ENCODE data around the gene ENTPD7.
A peak's percentile ranks its signal among the peaks of the same experiment; 100 is the strongest.
"Not testable (repeated sequence)": the region's sequence is repeated elsewhere in the genome, so short reads cannot be mapped to it uniquely, and the experiment has no call there.

ENTPD7 gene

DNA sequence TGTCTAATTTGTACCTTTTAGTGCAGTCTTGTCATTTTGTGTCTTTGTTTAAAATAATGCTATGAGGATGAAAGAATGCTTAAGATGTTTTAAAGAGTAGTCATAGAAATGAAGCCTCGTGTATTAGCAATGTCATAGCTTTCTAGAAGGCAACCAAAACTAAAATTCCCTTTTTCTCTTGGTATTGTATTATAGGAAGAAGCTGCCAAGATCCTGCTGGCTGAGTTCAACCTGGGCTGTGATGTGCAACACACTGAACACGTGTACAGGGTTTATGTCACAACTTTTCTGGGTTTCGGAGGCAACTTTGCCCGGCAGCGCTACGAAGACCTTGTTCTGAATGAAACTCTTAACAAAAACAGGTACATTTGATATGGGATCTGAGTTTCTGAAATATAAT is 36.5 kb downstream of the ENTPD7 start:
- no peak for DNase-seq

DNA sequence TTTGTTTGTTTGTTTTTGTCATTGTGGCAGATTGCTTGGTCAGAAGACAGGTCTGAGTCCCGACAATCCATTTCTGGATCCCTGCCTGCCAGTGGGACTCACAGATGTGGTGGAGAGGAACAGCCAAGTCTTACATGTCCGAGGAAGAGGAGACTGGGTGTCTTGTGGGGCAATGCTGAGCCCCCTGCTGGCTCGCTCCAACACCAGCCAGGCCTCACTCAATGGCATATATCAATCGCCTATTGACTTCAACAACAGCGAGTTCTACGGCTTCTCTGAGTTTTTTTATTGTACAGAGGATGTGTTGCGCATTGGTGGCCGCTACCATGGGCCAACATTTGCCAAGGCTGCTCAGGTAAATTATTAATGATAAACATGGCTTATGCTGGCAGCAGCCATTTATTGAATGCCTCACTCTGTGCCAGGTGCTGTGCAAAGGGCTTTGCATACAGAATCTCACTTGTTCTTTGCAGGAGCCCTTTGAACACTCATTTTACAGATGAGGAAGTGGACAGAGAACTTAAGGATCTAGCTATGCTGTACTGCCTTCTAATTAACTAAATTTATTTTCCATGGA is 39.3 kb downstream of the ENTPD7 start:
- no peak for DNase-seq

DNA sequence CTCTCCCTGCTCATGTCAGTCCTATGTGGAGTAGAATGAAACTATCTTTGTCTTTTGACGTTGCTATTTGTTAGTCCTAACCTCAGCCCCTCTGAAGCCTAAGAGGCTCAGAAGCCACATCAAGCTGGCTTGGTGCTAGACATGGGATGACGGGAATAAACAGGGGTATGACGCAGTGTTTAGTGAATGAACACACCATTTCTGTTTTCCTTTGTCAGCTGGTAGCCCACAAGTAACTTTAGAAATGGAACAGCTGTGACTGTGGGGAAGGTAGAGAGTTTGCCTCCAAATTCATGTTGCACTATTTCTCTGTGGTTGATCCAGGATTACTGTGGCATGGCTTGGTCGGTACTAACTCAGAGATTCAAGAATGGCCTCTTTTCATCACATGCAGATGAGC is 41.3 kb downstream of the ENTPD7 start:
- no peak for DNase-seq

DNA sequence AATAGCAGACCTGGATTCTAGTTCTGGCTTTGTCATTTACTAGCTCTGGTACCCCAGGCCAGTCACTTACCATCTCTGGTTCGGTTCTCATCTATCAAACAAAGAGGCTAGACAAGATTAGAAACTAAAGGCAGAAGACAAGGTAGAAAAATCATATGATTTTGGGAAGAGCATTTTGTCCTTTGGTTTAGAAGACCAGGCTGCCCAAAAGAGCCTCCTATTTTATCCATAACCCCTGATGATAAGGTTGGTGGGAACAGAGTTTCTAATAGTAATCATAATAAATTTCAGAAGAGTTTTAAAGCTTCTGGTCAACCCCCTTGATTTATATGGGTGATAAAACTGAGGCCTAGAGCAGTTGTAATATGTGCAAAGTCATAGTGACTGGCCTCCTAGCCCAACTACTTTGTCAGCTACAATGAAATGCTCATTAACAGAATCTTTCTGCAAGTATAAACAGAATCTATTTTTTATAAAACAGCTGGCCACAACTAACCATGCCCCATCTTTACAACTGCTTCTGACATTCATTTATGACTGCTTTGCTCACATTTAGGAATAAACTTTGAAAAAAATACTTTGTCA is 49.2 kb downstream of the ENTPD7 start:
- DNase-seq: no peak

DNA sequence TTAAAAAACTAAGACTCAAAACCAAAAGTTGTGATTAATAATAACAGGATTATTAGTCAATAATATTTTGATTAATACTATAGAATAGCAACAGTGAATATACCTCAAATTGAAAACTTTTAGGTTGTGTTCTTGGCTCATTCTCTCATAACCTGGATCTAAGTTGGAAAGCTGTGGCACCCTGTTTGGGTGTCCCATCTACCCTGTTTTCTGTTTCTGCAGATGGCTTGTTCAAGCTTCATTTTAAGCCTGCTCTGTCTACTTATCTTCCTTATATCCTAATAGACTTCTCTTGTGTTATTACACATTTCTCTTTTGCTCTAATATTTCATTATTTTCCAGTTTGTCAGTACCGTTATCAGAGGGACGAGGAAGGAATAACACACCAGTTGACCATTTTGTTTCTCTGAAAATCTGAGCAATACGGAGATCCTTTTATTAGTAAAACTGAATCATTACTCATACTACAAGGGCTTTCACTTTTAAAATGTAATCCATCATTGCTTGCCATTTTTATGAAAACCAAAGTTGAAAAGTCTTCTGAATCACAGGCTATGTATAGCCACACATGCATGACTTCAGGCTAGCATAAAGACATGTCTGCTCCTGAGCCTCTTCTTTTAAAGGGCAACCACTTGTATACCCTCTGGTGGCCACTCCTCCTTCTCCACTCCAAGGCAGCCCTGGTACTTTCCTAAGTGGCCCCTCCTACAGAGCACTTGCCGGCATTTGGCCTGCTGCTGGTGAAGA is 50.3 kb downstream of the ENTPD7 start:
- no peak for DNase-seq

DNA sequence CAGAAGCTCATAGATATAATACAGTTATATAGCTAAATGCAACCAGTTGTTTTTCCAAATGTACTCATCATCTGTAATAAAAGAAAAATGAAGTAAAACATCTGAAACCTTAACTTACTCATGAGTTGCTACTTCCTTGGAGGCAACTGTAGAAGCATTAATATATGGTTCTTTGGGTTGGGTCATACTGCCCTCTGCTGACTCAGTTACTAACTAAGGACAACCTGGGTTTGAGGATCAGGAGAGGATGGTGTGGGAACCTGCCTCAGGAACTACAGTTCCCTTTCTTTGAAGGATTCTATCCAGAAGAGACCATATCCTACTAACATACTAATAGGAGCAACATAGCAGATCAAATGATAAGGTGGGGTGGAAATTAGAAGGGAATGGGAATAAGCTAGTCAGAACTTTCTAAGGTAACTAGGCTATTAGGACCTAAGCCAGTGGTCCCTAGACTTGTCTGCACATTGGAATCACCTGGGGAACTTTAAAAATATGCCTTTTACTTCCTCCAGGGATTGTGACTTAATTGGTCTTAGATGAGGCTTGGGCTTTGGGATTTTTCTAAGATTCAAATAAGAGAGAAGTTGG is 51.9 kb downstream of the ENTPD7 start:
- no peak for DNase-seq

DNA sequence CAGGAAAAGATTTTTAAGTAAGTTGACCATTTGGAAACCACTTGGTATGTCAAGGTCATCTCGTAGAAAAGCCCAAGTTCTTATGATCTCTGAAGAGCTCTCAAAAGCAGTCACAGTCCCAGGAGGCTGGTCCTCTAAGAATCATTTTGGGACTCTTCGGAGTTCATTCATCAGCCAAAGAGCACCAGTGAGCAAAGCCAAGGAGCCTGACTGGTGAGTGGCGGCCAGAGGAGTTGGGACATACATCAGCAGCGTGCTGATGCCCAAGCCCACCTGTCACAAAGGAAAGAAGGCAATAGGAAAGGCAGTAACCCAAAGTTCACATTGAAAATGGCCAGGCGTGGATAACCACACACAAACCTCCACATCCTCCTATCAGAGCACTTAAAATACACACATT is 55.1 kb downstream of the ENTPD7 start:
- no peak for DNase-seq

DNA sequence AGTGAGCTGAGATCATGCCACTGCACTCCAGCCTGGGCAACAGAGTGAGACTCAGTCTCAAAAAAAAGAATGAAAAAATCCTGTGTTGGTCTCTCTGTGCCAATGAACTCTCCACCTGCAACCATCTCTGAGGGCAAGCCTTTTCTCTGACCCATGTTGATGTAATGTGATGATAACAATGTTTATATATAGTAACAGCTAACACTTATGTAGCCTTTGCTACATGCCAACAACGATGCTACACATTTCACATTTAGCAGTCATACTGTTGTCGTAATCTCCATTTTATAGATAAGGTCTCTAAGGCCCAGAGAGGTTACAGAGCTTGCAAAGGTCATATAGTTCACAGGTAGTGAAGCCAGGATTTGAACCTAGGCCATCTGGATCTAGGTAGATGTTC is 61.1 kb downstream of the ENTPD7 start:
- DNase-seq: no peak

DNA sequence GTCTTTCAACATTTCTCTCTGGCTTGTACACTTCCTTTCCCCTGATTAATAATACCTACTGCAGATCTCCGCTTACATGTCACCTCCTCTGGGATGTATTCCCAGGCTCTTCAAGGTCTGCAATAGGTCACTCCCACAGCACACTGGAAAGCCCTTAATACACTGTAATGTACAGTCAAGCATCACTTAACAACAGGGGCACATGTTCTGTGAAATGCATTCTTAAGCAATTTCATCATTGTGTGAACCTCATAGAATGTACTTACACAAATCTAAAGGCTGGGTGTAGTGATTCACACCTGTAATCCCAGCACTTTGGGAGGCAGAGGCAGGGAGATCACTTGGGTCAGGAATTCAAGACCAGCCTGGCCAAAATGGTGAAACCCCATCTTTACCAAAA is 70.7 kb downstream of the ENTPD7 start:
- DNase-seq: no peak

DNA sequence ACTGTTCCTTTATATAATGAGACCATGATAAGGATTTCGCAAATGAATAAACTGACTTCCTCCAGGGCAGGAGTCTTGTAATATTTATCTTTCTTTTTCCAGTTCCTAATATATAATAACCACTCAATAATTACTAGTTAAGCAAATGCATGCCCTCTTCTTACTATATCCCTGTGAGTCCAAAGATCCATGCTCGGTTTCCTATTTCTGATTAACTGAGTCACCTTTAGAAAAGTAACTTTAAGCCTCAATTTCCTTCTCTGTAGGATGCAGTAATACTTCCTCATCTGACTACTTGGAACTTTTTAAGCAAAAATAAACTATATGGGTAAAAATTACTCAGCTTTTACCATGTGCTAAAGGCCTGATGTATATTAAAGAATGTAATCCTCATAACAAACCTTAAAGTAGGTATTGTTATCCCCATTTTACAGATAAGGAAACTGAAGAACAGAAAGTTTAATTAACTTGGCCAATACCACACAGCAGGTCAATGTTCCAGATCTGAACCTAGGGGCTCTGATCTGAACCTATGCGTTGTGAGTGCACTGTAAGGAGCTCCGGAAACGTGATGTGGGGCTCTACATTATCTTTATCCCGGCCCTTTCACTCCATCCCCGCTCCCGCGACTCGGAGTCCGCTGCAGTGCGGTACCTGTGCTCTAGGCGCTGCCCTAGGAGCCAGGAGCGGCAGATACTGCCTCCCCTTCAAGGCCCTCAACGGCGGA is 72.2 kb downstream of the ENTPD7 start:
- DNase-seq: no peak

DNA sequence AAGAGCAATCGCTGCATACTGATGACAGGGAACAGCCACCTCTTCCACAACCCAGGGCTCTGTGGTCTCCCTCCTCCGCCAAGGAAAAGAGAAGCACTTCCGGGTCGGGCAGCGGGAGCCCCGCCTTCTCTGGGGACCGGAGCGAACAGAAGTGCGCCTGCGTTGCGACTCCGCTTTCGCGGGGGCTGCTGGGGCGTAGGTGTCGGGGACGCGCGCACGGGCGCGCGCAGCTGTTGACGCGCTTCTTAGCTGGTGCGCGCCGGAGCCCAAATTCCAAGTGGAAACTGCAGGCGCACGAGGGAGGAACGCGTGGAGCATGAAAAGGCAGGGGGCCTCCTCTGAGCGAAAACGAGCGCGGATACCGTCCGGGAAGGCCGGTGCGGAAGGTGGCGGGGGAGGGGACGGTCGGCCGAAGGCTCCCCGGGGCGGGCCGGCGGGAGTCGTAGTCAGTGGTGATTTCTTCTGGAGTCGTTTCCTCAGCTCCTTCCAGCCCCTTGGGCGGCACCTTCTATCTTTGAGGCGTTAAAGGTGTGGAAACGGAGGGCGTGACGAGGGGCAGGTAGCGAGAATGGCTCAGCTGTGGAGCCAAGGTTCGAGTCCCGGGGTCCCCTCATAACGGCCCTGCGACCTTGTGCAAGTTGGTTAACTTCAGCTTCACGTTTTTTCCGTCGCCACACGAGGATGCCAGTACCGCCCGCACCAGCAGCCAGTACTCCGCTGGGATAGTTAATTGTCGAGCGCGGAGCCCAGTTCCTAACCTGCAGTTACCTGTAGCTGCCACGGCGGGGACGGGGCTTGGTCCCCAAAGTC is 72.9 kb downstream of the ENTPD7 start, which contains the start of the genes COX15 and CUTC:
Gene COX15 (minus strand): TSS at position 95 of the 810 bp plus-strand sequence. CDS start 78 bp downstream, at position 17.
Gene CUTC (plus strand): TSS at position 202 of the 810 bp plus-strand sequence. CDS start 115 bp downstream, at position 317.
- peak; percentile 95 for DNase-seq

DNA sequence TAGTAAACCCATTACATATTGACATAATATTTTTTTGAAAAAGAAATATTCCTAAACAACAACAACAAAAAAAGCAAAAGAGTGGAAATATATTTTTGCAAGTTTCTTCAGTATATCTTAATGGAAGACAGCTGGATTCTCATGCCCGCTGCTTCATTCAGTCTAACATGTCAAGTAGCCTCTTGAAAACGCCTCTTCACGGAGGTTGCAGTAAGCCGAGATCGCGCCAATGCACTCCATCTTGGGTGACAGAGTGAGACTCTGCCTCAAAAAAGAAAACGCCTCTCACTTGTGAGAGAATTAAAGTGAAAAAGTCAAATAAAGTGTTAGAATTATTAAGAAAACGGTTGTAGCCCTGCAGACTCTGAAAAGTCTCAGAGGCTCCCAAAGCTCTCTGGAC is 74.1 kb downstream of the ENTPD7 start:
- DNase-seq: no peak

DNA sequence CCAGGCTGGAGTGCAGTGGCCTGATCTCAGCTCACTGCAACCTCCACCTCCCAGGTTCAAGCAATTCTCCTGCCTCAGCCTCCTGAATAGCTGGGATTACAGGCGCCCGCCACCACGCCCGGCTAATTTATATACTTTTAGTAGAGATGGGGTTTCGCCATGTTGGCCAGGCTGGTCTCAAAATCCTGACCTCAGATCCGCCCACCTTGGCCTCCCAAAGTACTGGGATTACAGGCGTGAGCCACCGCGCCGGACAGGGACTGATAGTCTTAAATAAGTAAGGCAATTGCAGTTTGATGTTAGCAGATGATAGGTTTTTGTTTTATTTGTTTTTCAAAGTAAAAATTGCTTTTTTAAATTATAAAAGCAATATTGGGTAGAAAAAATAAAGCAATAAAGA is 74.8 kb downstream of the ENTPD7 start:
- DNase-seq: not testable (repeated sequence)

DNA sequence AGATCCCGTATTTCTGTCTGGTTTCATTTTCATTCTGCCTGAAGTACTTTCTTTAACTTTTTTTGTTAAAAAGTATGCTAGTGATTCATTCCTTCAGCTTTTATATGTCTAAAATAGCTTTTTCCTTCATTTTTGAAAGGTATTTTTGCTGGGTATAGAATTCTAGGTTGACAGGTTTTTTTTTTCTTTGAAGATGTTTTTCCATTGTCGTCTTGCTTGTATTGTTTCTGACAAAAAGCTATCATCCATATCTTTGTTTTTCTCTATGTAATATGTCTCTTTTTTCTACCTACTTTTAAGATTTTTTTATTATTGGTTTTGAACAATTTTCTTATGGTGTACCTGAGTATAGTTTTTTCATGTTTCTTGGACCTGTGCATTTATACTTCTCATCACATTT is 81.0 kb downstream of the ENTPD7 start:
- no peak for DNase-seq

DNA sequence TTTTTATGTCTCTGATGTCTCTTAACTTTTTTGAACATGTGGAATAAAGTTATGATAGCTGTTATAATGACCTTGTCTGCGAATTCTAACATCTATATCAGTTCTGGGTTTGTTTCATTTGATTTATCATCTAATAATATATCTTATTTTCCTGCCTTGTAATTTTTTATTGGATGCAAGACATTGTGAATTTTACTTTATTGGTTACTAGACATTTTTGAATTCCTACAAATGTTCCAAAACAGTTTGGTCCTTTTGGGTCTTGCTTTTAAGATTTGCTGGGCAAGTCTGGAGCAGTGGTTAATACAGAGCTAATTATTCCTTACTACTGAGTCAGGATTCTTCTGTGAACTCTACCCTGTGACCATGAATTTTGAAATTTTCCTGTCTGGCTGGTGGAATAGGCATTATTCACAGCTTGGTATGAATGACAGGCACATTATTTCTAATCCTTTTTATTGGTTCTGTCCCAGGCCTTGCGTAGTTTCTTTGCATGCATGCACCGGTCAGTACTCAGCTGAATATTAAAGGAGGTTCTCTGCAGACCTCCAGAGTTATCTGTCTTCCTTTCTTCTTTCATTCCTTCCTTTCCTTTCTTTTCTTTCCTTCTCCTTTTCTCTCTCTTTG is 81.7 kb downstream of the ENTPD7 start:
- DNase-seq: no peak

DNA sequence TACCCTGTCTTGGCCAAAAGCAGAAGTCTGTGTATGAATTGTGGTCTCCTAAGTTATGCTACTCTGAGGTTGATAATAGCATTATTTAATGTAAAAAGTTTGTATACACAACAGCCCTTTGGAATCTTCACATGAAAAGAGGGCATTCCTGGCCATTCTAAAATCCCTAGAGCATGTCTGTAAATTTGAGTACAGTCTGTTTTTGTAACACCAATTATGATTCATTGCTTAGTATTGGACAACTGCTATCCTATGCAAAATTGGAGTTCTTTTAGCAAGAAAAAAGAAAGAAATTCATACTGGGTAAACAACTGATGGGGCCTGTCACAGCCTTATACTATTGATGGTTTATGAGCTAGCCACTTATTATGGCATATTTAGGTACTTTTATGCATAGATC is 82.9 kb downstream of the ENTPD7 start:
- DNase-seq: no peak

DNA sequence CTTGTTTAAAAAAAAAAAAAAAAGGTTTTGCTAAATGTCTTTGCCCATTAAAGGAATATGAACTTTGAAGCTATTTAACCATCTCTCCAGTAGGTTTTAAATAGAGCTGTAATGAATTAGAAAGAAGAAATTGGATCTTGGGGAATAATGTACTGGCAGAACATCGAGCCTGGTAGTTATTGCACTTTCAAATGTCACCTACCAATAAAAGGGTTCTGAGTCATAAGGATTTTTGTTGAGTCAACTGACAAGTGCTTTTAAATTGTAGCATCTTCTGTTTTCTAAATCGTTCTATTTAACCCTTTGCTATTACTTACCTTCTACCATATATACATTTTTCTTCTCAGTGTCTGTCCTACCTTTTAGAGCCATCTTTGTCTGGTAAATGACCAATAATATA is 83.4 kb downstream of the ENTPD7 start:
- DNase-seq: no peak

DNA sequence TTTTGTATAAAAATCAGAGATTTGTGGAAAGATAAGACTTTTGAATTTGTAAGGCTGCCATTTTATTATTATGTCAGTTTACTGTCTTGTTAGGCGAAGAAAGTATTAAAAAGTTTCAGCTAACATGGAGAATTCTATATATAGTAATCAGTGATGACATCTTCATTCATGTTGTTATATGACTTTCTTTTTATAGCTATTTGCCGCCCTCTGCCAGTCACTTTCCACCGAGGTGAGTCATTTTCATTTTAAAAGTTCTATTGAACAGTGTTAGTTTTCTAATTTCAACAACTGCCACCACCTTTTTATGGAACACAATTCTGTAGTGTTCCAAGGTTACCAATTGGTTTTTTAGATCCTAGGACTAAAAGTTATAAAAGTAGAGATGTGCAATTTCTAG is 84.5 kb downstream of the ENTPD7 start:
- DNase-seq: no peak

DNA sequence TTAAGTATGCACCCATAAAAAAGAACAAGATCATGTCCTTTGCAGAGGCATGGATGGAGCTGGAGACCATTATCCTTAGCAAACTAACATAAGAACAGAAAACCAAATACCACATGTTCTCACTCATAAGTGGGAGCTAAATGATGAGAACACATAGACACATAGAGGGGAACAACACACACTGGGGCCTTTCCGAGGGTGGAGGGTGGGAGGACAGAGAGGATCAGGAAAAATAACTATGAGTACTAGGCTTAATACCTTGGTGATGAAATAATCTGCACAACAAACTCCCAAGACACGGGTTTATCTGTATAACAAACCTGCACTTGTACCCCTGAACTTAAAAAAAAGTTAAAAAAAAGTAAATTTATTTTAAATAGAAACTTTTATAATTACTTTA is 86.9 kb downstream of the ENTPD7 start:
- DNase-seq: not testable (repeated sequence)

DNA sequence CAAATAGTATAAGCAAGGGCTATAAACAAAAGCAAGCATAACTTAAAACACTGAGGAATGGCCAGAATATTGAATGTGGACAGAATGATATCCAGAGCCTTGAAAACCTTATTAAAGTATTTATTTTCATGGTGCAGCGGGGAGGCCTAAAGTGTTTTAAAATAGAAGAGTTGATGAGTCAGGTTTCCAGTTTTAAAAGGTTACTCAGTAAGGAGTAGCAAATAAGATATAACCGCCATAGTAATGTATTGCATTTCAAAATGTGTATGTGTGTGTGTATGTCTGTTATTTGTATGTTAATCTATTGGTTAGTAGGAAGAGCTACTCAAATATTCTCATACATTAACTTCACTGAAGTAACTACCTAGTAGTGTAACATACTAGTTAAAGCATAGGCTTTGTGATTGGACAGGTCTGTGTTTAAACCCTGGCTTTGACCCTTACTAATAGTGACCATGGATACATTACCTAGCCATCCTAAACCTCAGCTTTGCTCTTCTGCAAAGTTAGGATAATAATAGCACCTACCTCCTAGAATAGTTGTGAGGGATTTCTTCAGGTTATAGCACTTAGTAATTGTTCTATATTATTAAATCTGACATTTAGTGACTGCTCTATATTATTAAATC is 89.6 kb downstream of the ENTPD7 start:
- no peak for DNase-seq

DNA sequence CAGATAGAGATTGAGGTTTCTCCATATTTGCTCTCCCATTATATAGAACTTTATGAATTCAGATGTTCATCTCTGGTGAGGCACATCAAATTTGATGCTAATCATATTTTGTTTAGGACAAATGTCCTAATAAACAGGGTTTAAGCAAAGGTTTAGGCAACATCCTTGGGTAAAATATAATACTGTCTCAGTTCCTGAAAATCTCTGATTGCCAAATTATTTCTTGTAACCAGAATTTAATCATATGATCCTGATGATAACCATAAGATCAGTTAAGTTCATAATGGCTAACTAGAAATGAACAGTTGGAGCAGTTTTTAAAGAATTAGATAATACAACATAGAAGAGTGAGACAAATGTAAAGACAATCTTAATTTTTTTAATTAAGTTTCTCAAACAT is 91.3 kb downstream of the ENTPD7 start:
- no peak for DNase-seq
